CD4-positive, alpha-beta T cell treated with Interleukin-4 for 1 hour (primary cell): ENCODE results near the gene LDLRAD4.

Experiments used
- DNase-seq, 2 donors: peaks; one replicate each; pipeline ENCODE4 v3.0.0-alpha.2; 2020 to 2022

The LDLRAD4 gene

GRCh38 chr18:13232086-13232917 is 13.7 kb downstream of the LDLRAD4 start:
- no peak for DNase-seq

GRCh38 chr18:13232971-13233786 is 14.6 kb downstream of the LDLRAD4 start:
- no peak for DNase-seq

GRCh38 chr18:13233787-13234783 is 15.5 kb downstream of the LDLRAD4 start:
- no peak for DNase-seq

- DNase-seq: no peak
Observed at GRCh38 chr18:13235421-13235831, 16.9 kb downstream of the LDLRAD4 start.

GRCh38 chr18:13235981-13236380 is 17.4 kb downstream of the LDLRAD4 start:
- DNase-seq: no peak

- DNase-seq: no peak
Observed at GRCh38 chr18:13236411-13236810, 17.9 kb downstream of the LDLRAD4 start.

GRCh38 chr18:13237073-13237472 is 18.5 kb downstream of the LDLRAD4 start:
- peak in 1 of 2 donors; percentile 5 for DNase-seq

- DNase-seq: no peak
Observed at GRCh38 chr18:13237641-13238040, 19.1 kb downstream of the LDLRAD4 start.

GRCh38 chr18:13239171-13239956 is 20.8 kb downstream of the LDLRAD4 start:
- no peak for DNase-seq

- no peak for DNase-seq
Observed at GRCh38 chr18:13240060-13240725, 21.6 kb downstream of the LDLRAD4 start.

- DNase-seq: no peak
Observed at GRCh38 chr18:13241083-13241892, 22.7 kb downstream of the LDLRAD4 start.

- no peak for DNase-seq
Observed at GRCh38 chr18:13241893-13242175, 23.3 kb downstream of the LDLRAD4 start.

GRCh38 chr18:13242797-13243196 is 24.2 kb downstream of the LDLRAD4 start:
- no peak for DNase-seq

GRCh38 chr18:13243363-13243762 is 24.8 kb downstream of the LDLRAD4 start:
- DNase-seq: no peak

- DNase-seq: no peak
Observed at GRCh38 chr18:13244135-13244534, 25.6 kb downstream of the LDLRAD4 start.

- DNase-seq: peak in 1 of 2 donors; percentile 3
Observed at GRCh38 chr18:13245481-13246000, 27.0 kb downstream of the LDLRAD4 start.

GRCh38 chr18:13246121-13246520 is 27.6 kb downstream of the LDLRAD4 start:
- peak in 1 of 2 donors; percentile 3 for DNase-seq

GRCh38 chr18:13246591-13246990 is 28.0 kb downstream of the LDLRAD4 start:
- DNase-seq: no peak

- peak in 1 of 2 donors; percentile 3 for DNase-seq
Observed at GRCh38 chr18:13247506-13247905, 28.9 kb downstream of the LDLRAD4 start.

- no peak for DNase-seq
Observed at GRCh38 chr18:13252686-13253410, 34.3 kb downstream of the LDLRAD4 start.
